ENCODE results near the gene GSTA1.
"Not testable (repeated sequence)": the region's sequence is repeated elsewhere in the genome, so short reads cannot be mapped to it uniquely, and the experiment has no call there.

The GSTA1 gene

GRCh38 chr6:52808660-52809059 lies 5.0 kb upstream of the GSTA1 start:
- no peak for DNase-seq (ENCODE audit: low spot score)

DNA sequence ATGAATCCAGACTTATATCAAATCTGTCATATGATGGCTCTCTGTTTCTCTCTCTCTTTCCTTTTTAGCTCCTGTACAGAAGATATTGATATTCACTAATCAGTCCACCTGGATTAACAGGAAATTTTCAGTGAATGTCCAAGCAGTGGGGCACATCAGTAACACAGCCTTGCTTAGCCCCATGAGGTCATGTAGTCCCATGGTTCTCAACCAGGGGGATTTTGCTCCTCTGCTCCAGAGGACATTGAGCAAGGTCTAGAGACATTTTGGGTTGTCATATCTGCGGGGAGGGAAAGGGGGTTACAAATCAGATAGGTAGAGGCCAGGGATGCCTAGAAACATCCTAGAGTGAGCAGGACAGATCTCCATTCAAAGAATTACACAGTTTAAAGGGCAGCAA lies 810 bp downstream of the GSTA1 start:
- no peak for DNase-seq (ENCODE audit: low spot score)

- DNase-seq (ENCODE audit: low spot score) = no peak
These were observed 2.3 kb downstream of the GSTA1 start for GRCh38 chr6:52801188-52801841.

DNA sequence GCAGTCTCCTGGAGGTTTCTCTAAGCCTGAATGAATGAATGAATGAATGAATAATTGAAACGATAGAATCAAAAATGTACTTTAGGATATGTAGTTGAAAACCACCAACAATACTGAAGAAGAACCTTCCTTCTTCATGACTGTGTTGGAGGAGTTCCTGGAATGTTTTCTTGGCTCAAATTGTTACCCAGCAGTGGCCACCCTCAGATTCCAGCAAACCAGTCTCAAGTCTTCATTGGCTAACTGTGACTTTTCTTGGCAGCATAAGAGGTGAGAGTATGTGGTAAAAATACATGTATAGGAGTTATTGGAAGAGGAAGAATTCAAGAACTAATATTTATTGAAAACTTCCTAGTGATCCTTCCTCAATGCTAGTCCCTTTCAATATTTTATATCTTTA lies 4.3 kb downstream of the GSTA1 start:
- not testable (repeated sequence) for DNase-seq (ENCODE audit: low spot score)

- DNase-seq (ENCODE audit: low spot score) = not testable (repeated sequence)
These were observed 9.2 kb downstream of the GSTA1 start for GRCh38 chr6:52794366-52794765.

DNA sequence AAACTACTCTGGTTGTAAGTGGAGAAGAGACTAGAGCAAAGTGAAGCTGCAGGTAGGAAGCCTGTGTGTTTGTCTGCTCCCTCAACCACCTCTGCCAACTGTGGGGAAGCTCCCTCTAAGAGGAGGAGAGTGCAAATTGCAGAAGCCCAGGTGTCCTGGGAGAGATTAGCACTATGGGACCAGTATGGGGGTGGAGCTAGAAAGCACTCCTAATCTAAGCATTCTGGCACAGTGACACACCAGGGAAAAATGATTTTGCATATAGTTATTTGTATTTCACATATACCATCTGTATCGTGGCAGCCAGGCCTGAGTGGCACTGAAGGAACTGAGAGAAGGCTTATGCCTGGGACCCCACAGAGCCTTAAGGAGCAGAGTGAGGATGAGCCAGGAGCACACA lies 12.8 kb downstream of the GSTA1 start:
- DNase-seq (ENCODE audit: low spot score) = no peak

- DNase-seq (ENCODE audit: low spot score) = not testable (repeated sequence)
These were observed 14.0 kb downstream of the GSTA1 start for GRCh38 chr6:52789658-52790057.

- DNase-seq (ENCODE audit: low spot score) = no peak
These were observed 15.1 kb downstream of the GSTA1 start for GRCh38 chr6:52788478-52788877.

- no peak for DNase-seq (ENCODE audit: low spot score)
These were observed 15.7 kb downstream of the GSTA1 start for GRCh38 chr6:52787917-52788316.

DNA sequence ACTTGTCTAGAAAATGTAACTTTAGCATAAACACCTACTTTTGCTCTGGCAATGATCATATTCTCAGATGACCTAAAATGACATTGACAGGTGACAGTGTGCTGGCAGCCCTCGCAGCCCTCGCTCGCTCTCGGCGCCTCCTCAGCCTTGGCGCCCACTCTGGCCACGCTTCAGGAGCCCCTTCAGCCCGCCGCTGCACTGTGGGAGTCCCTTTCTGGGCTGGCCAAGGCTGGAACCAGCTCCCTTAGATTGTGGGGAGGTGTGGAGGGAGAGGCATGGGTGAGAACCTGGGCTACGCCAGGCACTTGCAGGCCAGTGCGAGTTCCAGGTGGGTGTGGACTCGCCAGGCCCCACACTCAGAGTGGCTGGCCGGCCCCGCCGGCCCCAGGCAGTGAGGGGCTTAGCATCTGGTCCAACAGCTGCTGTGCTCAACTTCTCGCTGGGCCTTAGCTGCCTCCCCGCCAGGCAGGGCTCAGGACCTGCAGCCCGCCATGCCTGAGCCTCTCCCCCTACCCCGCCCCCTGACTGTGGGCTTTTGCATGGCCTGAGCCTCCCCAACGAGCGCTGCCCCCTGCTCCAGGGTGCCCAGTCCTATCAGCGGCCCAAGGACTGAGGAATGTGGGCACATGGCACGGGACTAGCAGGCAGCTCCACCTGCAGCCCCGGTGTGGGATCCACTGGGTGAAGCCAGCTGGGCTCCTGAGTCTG lies 17.2 kb downstream of the GSTA1 start:
- no peak for DNase-seq (ENCODE audit: low spot score)

DNA sequence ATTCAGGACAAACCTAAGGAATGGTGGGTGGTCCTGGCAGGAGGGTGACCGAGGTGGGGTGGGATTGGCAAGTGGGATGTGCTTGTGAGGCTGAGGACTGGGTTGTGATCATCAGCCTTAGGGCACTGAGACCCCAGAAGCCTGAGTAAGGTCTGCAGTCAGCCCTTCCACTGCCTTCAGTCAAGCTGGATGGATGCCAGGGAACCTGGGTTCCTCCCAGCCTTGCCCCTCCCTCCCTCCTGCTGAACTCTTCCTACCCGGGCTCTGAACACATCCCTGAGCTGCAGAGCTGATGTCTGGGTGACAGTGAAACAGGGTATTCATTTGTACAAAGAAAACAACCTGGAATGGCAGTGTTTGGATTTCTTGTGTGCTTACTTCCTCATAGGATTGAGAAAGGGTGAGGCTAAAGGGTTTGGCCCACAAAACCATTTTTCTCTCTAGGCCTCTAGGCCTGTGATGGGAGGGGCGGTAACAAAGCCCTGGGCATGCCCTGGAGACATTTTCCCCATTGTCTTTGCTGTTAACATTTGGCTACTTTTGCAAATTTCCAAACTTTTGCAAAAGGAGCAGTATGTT lies 20.8 kb downstream of the GSTA1 start:
- DNase-seq (ENCODE audit: low spot score) = not testable (repeated sequence)

GRCh38 chr6:52782209-52782608 lies 21.4 kb downstream of the GSTA1 start:
- DNase-seq (ENCODE audit: low spot score) = not testable (repeated sequence)

GRCh38 chr6:52779237-52779636 lies 24.4 kb downstream of the GSTA1 start:
- no peak for DNase-seq (ENCODE audit: low spot score)

DNA sequence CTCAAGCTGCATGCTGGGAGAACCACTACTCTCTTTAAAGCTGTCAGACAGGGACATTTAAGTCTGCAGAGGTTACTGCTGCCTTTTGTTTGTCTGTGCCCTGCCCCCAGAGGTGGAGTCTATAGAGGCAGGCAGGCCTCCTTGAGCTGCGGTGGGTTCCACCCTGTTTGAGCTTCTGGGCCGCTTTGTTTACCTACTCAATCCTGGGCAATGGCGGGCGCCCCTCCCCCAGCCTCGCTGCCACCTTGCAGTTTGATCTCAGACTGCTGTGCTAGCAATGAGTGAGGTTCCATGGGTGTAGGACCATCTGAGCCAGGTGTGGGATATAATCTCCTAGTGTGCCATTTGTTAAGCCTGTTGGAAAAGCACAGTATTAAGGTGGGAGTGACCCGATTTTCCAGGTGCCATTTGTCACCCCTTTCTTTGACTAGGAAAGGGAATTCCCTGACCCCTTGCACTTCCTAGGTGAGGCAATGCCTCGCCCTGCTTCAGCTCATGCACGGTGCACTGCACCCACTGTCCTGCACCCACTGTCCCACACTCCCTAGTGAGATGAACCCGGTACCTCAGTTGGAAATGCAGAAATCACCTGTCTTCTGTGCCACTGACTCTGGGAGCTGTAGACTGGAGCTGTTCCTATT lies 26.8 kb downstream of the GSTA1 start:
- DNase-seq (ENCODE audit: low spot score) = not testable (repeated sequence)

DNA sequence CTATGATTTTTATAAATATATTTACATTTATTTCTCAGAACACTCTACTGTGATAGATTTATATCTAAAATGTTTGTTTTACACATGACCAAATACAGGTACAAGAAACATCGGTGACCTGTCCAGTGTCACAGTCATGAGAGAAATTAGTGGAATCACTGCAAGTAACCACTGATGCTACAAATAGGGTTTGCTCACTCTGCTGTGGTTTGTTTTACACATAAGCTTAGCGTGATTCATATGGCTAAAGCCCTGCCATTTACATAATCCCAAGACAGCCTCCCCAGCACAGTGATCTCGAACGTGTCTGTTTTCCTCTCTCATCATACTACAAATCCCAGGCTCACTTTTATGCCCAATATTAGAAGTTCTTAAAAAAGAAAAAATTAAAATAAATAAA lies 34.2 kb downstream of the GSTA1 start:
- DNase-seq (ENCODE audit: low spot score) = not testable (repeated sequence)

DNA sequence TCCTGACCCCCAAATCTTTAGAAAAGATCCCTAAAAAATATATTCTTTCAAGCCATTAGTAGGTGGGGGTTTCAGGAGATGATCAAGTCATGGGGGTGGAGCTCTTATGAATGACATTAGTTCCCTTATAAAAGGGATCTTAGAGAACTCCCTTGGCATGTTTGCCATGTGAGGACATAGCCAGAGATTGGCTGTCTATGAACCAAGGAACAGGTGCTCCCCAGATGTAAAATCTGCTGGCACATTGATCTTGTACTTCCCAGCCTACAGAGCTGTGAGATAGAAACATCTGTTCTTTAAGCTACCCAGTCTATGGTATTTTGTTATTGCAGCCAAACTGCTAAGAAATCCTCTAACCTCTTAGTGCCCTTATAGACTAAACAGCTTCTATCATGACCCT lies 36.0 kb downstream of the GSTA1 start:
- not testable (repeated sequence) for DNase-seq (ENCODE audit: low spot score)

- DNase-seq (ENCODE audit: low spot score) = not testable (repeated sequence)
These were observed 40.2 kb downstream of the GSTA1 start, which contains the start of gene GSTA2 for GRCh38 chr6:52763322-52763916. Gene GSTA2, minus strand, starts transcription at chr6:52763475. Its CDS starts 5,528 bp downstream, at chr6:52757947.

DNA sequence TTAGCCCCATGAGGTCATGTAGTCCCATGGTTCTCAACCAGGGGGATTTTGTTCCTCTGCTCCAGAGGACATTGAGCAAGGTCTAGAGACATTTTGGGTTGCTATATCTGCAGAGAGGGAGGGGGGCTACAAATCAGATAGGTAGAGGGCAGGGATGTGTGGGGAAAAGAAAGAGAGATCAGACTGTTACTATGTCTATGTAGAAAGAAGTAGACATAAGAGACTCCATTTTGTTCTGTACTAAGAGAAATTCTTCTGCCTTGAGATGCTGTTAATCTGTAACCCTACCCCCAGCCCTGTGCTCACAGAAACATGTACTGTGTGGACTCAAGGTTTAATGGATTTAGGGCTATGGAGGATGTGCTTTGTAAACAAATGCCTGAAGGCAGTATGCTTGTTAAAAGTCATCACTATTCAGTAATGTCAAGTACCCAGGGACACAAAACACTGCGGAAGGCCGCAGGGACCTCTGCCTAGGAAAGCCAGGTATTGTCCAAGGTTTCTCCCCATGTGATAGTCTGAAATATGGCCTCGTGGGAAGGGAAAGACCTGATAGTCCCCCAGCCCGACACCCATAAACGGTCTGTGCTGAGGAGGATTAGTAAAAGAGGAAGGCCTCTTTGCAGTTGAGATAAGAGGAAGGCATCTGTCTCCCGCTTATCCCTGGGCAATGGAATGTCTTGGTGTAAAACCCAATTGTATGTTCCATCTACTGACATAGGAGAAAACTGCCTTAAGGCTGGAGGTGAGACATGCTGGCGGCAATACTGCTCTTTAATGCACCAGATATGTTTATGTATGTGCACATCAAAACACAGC lies 41.7 kb downstream of the GSTA1 start:
- not testable (repeated sequence) for DNase-seq (ENCODE audit: low spot score)

- DNase-seq (ENCODE audit: low spot score) = no peak
These were observed 43.4 kb downstream of the GSTA1 start for GRCh38 chr6:52760105-52760765.

DNA sequence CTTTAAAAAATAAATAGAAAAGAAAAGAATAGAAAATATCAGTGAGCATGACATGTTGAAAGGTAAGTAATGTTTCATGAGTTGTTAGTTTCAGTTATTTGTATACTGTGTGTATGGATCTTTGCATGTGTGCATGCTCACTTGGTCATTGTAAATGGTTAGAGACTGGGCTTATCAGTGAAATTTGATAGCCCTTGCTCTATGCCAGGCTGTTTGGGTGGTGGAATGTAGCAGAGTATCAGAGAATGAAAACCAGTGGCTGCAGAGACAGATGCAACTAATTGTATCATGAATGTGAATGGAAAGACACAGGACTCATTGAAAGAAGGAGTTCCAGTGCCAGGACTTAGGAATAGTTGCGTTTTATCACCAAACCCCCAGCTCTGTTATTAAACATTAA lies 44.5 kb downstream of the GSTA1 start:
- no peak for DNase-seq (ENCODE audit: low spot score)

All from hematopoietic multipotent progenitor cell treated with erythropoietin and hydrocortisone succinate and interleukin-3 and kit ligand, for 17 days (in vitro differentiated cells).